Stomach (tissue), 4 donors: Measurements from ENCODE around the gene LCA5.

Experiments used
- POLR2A ChIP-seq, 4 donors: fragments of 450-650 bp; IDR thresholded peaks; one replicate each; pipeline ENCODE4 v1.6.1; 2016; ENCODE audit warnings: antibody characterized with exemption in 4 of 4, control low read depth in 2 of 4, mild to moderate bottlenecking in 1 of 4, moderate library complexity in 1 of 4
- TF ChIP-seq, protein P1 (sequence below), 7 experiments: fragments of 450-650 bp in 4 of 7; fragments of 200-600 bp in 3 of 7; sonication (generic) in 3 of 7; IDR thresholded peaks; one replicate each; pipeline ENCODE4 v1.5.1; 2016 to 2019; ENCODE audit warnings: antibody characterized with exemption in 7 of 7, control low read depth in 2 of 7, mild to moderate bottlenecking in 1 of 7

DNA sequence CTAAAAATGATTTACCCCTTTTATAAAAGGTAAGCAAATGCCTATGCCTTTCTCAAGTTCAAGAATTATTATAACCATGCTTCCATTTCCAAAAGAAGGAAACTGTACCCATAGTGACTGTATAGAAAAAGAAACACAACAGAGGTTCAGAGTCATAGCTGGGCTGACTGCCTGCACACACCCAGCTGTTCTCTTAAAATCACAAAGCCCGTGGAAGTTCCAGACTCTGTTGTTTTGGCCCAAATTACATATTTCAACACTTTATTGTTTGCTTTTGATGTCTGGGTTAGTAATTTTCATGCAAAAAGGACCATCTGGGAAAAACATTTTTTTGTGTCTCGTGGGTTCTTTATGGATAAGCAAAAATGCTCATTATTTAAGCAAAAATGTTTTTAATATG, 99.2 kb downstream of the LCA5 start:
- TF ChIP-seq POLR2A (IDR thresholded peaks at IDR 0.05), result no peak
- TF ChIP-seq, protein P1, sequence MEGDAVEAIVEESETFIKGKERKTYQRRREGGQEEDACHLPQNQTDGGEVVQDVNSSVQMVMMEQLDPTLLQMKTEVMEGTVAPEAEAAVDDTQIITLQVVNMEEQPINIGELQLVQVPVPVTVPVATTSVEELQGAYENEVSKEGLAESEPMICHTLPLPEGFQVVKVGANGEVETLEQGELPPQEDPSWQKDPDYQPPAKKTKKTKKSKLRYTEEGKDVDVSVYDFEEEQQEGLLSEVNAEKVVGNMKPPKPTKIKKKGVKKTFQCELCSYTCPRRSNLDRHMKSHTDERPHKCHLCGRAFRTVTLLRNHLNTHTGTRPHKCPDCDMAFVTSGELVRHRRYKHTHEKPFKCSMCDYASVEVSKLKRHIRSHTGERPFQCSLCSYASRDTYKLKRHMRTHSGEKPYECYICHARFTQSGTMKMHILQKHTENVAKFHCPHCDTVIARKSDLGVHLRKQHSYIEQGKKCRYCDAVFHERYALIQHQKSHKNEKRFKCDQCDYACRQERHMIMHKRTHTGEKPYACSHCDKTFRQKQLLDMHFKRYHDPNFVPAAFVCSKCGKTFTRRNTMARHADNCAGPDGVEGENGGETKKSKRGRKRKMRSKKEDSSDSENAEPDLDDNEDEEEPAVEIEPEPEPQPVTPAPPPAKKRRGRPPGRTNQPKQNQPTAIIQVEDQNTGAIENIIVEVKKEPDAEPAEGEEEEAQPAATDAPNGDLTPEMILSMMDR (IDR thresholded peaks at IDR 0.05), result no peak
